ENCODE results near the gene INO80.
"Not testable (repeated sequence)": the region's sequence is repeated elsewhere in the genome, so short reads cannot be mapped to it uniquely, and the experiment has no call there.

INO80 gene

DNA sequence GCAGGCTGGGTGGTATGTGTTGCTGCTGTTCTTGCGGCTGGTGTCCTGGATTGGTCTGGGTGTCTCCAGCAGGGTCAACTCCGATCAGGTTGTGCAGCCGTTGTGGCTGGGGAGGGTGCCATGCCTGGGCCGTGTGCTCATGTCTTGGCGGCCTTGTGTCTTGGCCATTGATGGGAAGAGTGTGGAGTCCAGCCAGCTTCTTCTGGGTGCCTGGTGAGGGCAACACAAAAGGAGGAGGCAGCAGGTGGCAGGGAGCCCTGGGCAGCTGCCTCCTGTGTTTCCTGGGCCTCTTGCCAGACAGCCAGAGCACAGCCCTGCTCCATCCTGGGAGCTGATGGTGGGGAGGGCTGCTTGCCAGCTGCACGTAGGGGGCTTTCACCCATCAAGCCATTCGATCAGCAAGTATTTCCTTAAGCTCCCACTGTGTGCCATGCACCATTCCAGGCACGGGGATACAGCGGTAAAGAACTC lies 158.5 kb downstream of the INO80 start:
- no peak overlapping the region for H3K4me3 ChIP-seq (ENCODE audit: low read depth, low read length)
- no peak for DNase-seq (ENCODE audit: low read depth)
- TF ChIP-seq, protein P1, sequence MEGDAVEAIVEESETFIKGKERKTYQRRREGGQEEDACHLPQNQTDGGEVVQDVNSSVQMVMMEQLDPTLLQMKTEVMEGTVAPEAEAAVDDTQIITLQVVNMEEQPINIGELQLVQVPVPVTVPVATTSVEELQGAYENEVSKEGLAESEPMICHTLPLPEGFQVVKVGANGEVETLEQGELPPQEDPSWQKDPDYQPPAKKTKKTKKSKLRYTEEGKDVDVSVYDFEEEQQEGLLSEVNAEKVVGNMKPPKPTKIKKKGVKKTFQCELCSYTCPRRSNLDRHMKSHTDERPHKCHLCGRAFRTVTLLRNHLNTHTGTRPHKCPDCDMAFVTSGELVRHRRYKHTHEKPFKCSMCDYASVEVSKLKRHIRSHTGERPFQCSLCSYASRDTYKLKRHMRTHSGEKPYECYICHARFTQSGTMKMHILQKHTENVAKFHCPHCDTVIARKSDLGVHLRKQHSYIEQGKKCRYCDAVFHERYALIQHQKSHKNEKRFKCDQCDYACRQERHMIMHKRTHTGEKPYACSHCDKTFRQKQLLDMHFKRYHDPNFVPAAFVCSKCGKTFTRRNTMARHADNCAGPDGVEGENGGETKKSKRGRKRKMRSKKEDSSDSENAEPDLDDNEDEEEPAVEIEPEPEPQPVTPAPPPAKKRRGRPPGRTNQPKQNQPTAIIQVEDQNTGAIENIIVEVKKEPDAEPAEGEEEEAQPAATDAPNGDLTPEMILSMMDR (IDR thresholded peaks at IDR 0.05; ENCODE audit: insufficient read depth, low read depth, low read length, missing control alignments), result no peak

GRCh38 chr15:40957041-40957555 lies 159.0 kb downstream of the INO80 start:
- no peak overlapping the region for H3K4me3 ChIP-seq (ENCODE audit: low read depth, low read length)
- TF ChIP-seq, protein P1 (IDR thresholded peaks at IDR 0.05; ENCODE audit: insufficient read depth, low read depth, low read length, missing control alignments), result no peak
- DNase-seq (ENCODE audit: low read depth), result no peak

DNA sequence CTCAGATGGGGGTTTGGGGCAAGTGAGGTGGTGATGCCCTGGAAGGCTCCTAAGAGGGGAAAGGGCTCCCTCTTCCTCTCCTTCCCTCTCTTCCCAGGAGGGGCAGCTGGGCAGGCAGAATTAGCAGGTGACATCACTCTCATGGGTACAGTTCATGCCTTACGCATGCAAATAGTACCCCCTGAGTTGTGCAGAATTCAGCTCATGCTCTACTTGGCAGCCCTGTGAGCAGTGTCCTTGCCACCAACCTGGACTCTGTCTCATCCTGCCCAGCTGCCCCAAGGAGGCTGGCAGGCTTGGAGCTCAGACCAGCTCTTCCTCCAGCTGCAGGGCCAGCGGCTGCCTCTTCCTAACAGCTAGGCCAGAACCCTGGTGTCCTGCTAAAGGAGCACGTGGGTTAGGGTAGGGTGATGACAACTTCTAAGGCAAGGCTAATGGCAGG lies 159.5 kb downstream of the INO80 start:
- no peak overlapping the region for H3K4me3 ChIP-seq (ENCODE audit: low read depth, low read length)
- DNase-seq (ENCODE audit: low read depth), result no peak
- TF ChIP-seq, protein P1 (IDR thresholded peaks at IDR 0.05; ENCODE audit: insufficient read depth, low read depth, low read length, missing control alignments), result no peak

- no peak overlapping the region for H3K4me3 ChIP-seq (ENCODE audit: low read depth, low read length)
- DNase-seq (ENCODE audit: low read depth), result no peak
- TF ChIP-seq, protein P1 (IDR thresholded peaks at IDR 0.05; ENCODE audit: insufficient read depth, low read depth, low read length, missing control alignments), result no peak
Measured at GRCh38 chr15:40955930-40956540, 160.0 kb downstream of the INO80 start.

DNA sequence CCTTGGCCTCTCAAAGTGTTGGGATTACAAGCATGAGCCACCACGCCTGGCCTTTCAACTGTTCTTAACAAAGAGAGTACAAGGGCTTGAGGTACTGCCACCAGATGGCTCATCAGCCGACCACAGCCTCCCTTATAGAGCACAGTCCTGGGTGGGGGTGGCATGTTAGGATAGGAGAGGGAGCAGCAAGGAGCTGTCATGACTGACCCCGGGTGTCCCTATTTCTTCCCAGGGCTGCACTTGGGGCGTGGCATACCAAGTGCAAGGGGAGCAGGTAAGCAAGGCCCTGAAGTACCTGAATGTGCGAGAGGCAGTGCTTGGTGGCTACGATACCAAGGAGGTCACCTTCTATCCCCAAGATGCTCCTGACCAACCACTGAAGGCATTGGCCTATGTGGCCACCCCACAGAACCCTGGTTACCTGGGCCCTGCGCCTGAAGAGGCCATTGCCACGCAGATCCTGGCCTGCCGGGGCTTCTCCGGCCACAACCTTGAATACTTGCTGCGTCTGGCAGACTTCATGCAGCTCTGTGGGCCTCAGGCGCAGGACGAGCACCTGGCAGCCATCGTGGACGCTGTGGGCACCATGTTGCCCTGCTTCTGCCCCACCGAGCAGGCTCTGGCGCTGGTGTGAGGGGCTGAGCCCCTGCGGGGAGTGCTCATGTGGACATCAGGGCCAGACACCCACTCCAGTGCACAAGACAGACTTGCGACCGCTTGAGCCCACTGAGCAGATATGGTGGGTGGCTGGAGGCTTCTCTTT lies 160.8 kb downstream of the INO80 start:
- DNase-seq (ENCODE audit: low read depth), result no peak
- no peak overlapping the region for H3K4me3 ChIP-seq (ENCODE audit: low read depth, low read length)
- TF ChIP-seq, protein P1 (IDR thresholded peaks at IDR 0.05; ENCODE audit: insufficient read depth, low read depth, low read length, missing control alignments), result no peak

DNA sequence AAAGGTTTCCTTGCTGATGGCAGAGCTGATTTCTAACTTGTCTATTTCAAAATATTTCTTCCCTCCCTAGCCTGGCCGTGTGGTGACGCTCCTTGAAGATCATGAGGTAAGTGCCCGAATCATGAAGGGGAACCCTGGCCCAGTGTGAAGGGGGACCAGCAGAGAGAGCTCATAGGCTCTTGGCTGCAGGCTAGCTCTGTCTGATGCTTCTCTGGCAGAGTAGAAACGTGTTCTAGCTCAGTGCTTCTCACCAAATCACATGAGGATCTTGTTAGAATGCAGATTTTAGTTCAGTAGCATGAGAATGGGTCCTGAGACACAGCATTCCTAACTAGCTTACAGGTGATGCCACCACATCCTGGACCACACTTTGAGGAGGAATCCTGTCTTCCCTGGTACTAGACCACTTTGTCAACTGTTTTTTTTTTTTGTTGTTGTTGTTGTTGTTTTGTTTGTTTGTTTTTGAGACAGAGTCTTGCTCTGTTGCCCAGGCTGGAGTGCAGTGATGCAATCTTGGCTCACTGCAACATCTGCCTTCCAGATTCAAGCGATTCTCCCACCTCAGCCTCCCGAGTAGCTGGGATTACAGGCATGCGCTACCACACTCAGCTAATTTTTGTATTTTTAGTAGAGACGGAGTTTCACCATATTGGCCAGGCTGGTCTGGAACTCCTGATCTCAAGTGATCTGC lies 161.8 kb downstream of the INO80 start:
- DNase-seq (ENCODE audit: low read depth), result not testable (repeated sequence)
- peak overlapping the region; percentile 78 for H3K4me3 ChIP-seq (ENCODE audit: low read depth, low read length)

DNA sequence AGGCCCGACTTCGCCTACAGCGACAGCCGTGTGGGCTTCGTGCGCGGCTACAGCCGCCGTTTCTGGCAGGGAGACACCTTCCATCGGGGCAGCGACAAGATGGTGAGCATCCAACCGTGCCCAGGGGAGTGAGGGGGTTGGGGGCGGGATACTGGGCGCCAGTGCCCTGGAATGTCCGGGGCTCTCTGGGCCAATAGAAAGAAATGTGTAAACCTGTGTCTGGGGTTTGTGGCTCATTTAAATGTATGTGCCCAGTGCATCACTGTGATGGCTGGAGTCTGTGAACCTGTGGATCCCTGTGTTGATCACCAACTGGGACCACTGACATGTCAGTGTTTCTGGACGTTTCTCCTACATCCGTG lies 162.4 kb downstream of the INO80 start:
- peak overlapping the region; percentile 78 for H3K4me3 ChIP-seq (ENCODE audit: low read depth, low read length)
- TF ChIP-seq, protein P1 (IDR thresholded peaks at IDR 0.05; ENCODE audit: insufficient read depth, low read depth, low read length, missing control alignments), result no peak
- no peak for DNase-seq (ENCODE audit: low read depth)
